Endothelial cell of umbilical vein (primary cell): ENCODE measurements around the gene RGS7.

ENCODE experiments used
- CTCF ChIP-seq, 2 donors: IDR thresholded peaks; 1 replicate in 1 of 2; 2 replicates in 1 of 2; pipeline ENCODE4 v1.5.1; 2011; ENCODE audit warnings: low read length in 2 of 2, mild to moderate bottlenecking in 2 of 2, moderate library complexity in 2 of 2, control low read depth in 1 of 2, inconsistent platforms in 1 of 2, low read depth in 1 of 2; ENCODE audit not compliant: insufficient read depth in 1 of 2; ENCODE audit errors: extremely low read depth in 1 of 2
- EZH2 ChIP-seq: IDR thresholded peaks from 2 replicates; pipeline ENCODE4 v1.6.1; 2012; ENCODE audit warnings: borderline replicate concordance, low read depth, mild to moderate bottlenecking, moderate library complexity, low read length, inconsistent platforms; ENCODE audit not compliant: severe bottlenecking
- GATA2 ChIP-seq: IDR thresholded peaks from 2 replicates; pipeline ENCODE4 v1.7.0; 2011; ENCODE audit warnings: low read depth, mild to moderate bottlenecking, moderate library complexity, mixed read lengths, low read length; ENCODE audit not compliant: insufficient read length, insufficient read depth
- JUN ChIP-seq: IDR thresholded peaks from 2 replicates; pipeline ENCODE4 v1.6.1; 2011; ENCODE audit warnings: borderline replicate concordance, low read depth; ENCODE audit not compliant: insufficient read length, insufficient read depth
- MAX ChIP-seq: IDR thresholded peaks from 2 replicates; pipeline ENCODE4 v1.6.1; 2011; ENCODE audit not compliant: insufficient read depth, insufficient read length
- MYC ChIP-seq: IDR thresholded peaks from one replicate; pipeline ENCODE4 v1.6.1; 2011; ENCODE audit warnings: mild to moderate bottlenecking, low read depth, low read length
- POLR2A ChIP-seq: IDR thresholded peaks from 2 replicates; pipeline ENCODE4 v1.6.1; 2012; ENCODE audit warnings: low read depth, mild to moderate bottlenecking, control low read depth, low read length
- POLR2AphosphoS5 ChIP-seq: IDR thresholded peaks from 2 replicates; pipeline ENCODE4 v1.6.1; 2012; ENCODE audit warnings: low read depth, mild to moderate bottlenecking, control low read depth, low read length, moderate library complexity; ENCODE audit not compliant: insufficient read depth

GRCh38 chr1:241163363-241163762 lies 193.6 kb downstream of the RGS7 start:
- TF ChIP-seq GATA2 (no peak), CTCF (IDR thresholded peaks at IDR 0.05; ENCODE audit: extremely low read depth in 1 of 2, insufficient read depth in 1 of 2, low read depth in 1 of 2, low read length in 2 of 2) (no peak), POLR2A (no peak), EZH2 (no peak), POLR2AphosphoS5 (no peak), MYC (no peak), MAX (no peak), JUN (no peak)
